Prostate gland (tissue), 2 donors: Measurements from ENCODE around the gene GABBR2. TPM values are rescaled to one million over a fixed set of nuclear protein-coding genes. Genes with fewer than 3 reads are reported as not detected.

Source experiments
- DNase-seq: peaks from one replicate; pipeline ENCODE4 v3.0.0-alpha.2; 2019; ENCODE audit warnings: low spot score
- H3K27ac ChIP-seq, 2 donors: fragments of 200-600 bp; sonication (generic); 2 replicates each; pipeline ENCODE4 v1.5.1; 2017 to 2019
- H3K27me3 ChIP-seq: fragments of 200-600 bp; sonication (generic); replicated peaks from 2 replicates; pipeline ENCODE4 v1.5.1; 2019; ENCODE audit not compliant: insufficient read depth
- H3K36me3 ChIP-seq, 2 donors: fragments of 200-600 bp; sonication (generic); 1 replicate in 1 of 2; 2 replicates in 1 of 2; pipeline versions ENCODE4 v1.5.1 to v1.8.1; 2017 to 2019
- H3K4me1 ChIP-seq: fragments of 200-600 bp; sonication (generic); replicated peaks from 2 replicates; pipeline ENCODE4 v1.5.1; 2019
- H3K4me3 ChIP-seq, 2 donors: fragments of 200-600 bp; sonication (generic); 2 replicates each; pipeline ENCODE4 v1.5.1; 2017 to 2019
- H3K9me3 ChIP-seq: fragments of 200-600 bp; sonication (generic); 2 replicates; pipeline ENCODE4 v1.5.1; 2017
- CTCF ChIP-seq, 4 experiments: fragments of 200-600 bp in 2 of 4; fragments of 450-650 bp in 2 of 4; sonication (generic) in 2 of 4; IDR thresholded peaks; 1 replicate in 3 of 4; 2 replicates in 1 of 4; pipeline ENCODE4 v1.5.1; 2016 to 2019; ENCODE audit warnings: antibody characterized with exemption in 4 of 4, mild to moderate bottlenecking in 2 of 4, moderate library complexity in 2 of 4
- POLR2A ChIP-seq: fragments of 450-650 bp; IDR thresholded peaks from one replicate; pipeline ENCODE4 v1.6.1; 2016; ENCODE audit warnings: antibody characterized with exemption, mild to moderate bottlenecking
- POLR2AphosphoS5 ChIP-seq: sonication (generic); formaldehyde crosslinking; IDR thresholded peaks from one replicate; pipeline ENCODE4 v1.6.1; 2017; ENCODE audit warnings: antibody characterized with exemption
- WGBS: methylation state at CpG from one replicate; pipeline ENCODE4 v1.1.5; 2018; 5-methylcytosine and 5-hydroxymethylcytosine counted together
- intact Hi-C: fragments of 100-400 bp; cut with DNase I; formaldehyde crosslinking; loops from one replicate; pipeline ENCODE4 v1.14.2; 2022
- total RNA-seq, 2 donors: library from RNA; depleted of rRNA; stranded (reverse); fragments of >200 nt; gene quantifications; one replicate each; pipeline ENCODE4 v1.1.0, GENCODE V29; 2016

Gene GABBR2
- total RNA-seq, 2 donors from 2014 or later = 0.97 TPM; not detected in 1

- no peak for TF ChIP-seq POLR2AphosphoS5
- TF ChIP-seq CTCF (IDR thresholded peaks at IDR 0.05) = no peak
- TF ChIP-seq POLR2A = no peak
- Histone ChIP-seq H3K4me3 (no peak overlapping the region), H3K36me3 (no peaks in the 10 kb centered on the region), H3K27me3 (peaks cover 2% of the 10 kb centered on the region), H3K27ac (no peak overlapping the region), H3K9me3 (no peaks in the 10 kb centered on the region), H3K4me1 (no peaks in the 10 kb centered on the region)
- DNase-seq = no peak
- 74% methylated on average over 4 of the region's 4 CpGs for WGBS
- intact Hi-C loops = no loop called here
These were observed 364.2 kb downstream of the GABBR2 start for GRCh38 chr9:98344581-98344980.

GRCh38 chr9:98342820-98343210 lies 365.9 kb downstream of the GABBR2 start:
- H3K4me1 ChIP-seq = no peaks in the 10 kb centered on the region
- no peak overlapping the region for H3K4me3 ChIP-seq
- no peak overlapping the region for H3K27ac ChIP-seq
- no peaks in the 10 kb centered on the region for H3K9me3 ChIP-seq
- TF ChIP-seq CTCF (IDR thresholded peaks at IDR 0.05) (no peak), POLR2A (no peak), POLR2AphosphoS5 (no peak)
- H3K36me3 ChIP-seq = no peaks in the 10 kb centered on the region
- H3K27me3 ChIP-seq = no peaks in the 10 kb centered on the region
- no peak for DNase-seq
- intact Hi-C loops = no loop called here
- 60% methylated on average over 2 of the region's 2 CpGs for WGBS

GRCh38 chr9:98342098-98342819 lies 366.5 kb downstream of the GABBR2 start:
- no peak for DNase-seq
- no peak overlapping the region for H3K27ac ChIP-seq
- intact Hi-C loops = no loop called here
- no peaks in the 10 kb centered on the region for H3K4me1 ChIP-seq
- TF ChIP-seq POLR2A (no peak), POLR2AphosphoS5 (no peak), CTCF (IDR thresholded peaks at IDR 0.05) (no peak)
- WGBS = 86% methylated on average over 4 of the region's 4 CpGs
- no peaks in the 10 kb centered on the region for H3K9me3 ChIP-seq
- no peaks in the 10 kb centered on the region for H3K36me3 ChIP-seq
- no peaks in the 10 kb centered on the region for H3K27me3 ChIP-seq
- H3K4me3 ChIP-seq = no peak overlapping the region

- intact Hi-C loops = no loop called here
- no peaks in the 10 kb centered on the region for H3K4me1 ChIP-seq
- no peak for TF ChIP-seq POLR2A
- TF ChIP-seq POLR2AphosphoS5 = peak; percentile 79
- no peak for TF ChIP-seq CTCF (IDR thresholded peaks at IDR 0.05)
- no peaks in the 10 kb centered on the region for H3K9me3 ChIP-seq
- DNase-seq = peak; percentile 43
- 22% methylated on average over 20 of the region's 20 CpGs for WGBS
- H3K27ac ChIP-seq = no peak overlapping the region
- H3K27me3 ChIP-seq = no peaks in the 10 kb centered on the region
- no peak overlapping the region for H3K4me3 ChIP-seq
- H3K36me3 ChIP-seq = no peaks in the 10 kb centered on the region
These were observed 367.3 kb downstream of the GABBR2 start for GRCh38 chr9:98341157-98342097.
